ENCODE measurements around the gene RNU6-8. TPM values are rescaled to one million over a fixed set of nuclear protein-coding genes. Genes with fewer than 3 reads are reported as not detected.

The RNU6-8 gene
- total and polyA plus RNA-seq, 11 donors, result not detected

DNA sequence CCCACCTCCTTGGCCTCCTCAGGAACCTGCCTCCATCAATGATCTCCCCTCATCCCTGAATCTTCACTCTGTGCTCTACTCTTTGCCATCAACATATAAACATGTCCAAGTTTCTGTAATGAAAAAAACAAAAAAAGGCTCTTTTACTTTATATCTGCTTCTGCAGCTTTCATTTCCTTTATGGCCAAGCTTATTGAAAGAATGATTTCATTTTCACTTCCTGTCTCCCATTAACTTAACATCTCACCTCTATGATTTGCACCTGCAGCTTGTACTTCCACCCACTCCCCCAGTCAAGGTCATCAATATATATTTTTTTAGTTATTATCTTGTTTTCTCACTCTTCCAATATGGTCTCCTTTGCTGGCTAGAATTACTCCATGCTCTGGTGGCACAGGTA is 16.8 kb downstream of the RNU6-8 start:
- ATAC-seq, result no peak
- Histone ChIP-seq H3K27ac (no peak overlapping the region), H3K36me3 (no peaks in the 10 kb centered on the region), H3K4me1 (peaks cover 0 to 6% (median 0%) of the 10 kb centered on the region in 12 donors), H3K27me3 (no peaks in the 10 kb centered on the region), H3K9me3 (peaks cover 0 to 18% (median 8%) of the 10 kb centered on the region in 12 donors), H3K4me3 (no peak overlapping the region)
- no peak for TF ChIP-seq POLR2A (IDR thresholded peaks at IDR 0.05)
- intact Hi-C loops (cut with DNase I), result no loop called here
- no peak for DNase-seq

DNA sequence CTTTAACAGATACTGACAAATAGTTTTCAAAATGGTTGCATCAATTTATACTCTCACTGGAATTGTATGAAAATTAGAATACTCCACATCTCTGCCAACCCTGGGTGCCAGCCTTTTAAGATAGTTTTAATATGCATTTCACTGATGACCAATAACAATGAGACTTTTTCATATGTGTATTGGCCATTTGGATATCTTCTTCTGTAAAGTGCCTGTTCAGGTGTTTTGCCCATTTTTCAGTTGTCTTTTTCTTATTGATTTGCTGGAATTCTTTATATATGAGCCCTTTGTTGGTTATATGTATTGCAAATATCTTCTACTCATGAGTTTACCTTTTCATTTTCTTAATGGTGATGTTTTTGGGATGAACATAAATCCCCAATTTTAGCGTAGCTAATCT is 18.0 kb downstream of the RNU6-8 start:
- intact Hi-C loops (cut with DNase I), result no loop called here
- TF ChIP-seq, protein P1, sequence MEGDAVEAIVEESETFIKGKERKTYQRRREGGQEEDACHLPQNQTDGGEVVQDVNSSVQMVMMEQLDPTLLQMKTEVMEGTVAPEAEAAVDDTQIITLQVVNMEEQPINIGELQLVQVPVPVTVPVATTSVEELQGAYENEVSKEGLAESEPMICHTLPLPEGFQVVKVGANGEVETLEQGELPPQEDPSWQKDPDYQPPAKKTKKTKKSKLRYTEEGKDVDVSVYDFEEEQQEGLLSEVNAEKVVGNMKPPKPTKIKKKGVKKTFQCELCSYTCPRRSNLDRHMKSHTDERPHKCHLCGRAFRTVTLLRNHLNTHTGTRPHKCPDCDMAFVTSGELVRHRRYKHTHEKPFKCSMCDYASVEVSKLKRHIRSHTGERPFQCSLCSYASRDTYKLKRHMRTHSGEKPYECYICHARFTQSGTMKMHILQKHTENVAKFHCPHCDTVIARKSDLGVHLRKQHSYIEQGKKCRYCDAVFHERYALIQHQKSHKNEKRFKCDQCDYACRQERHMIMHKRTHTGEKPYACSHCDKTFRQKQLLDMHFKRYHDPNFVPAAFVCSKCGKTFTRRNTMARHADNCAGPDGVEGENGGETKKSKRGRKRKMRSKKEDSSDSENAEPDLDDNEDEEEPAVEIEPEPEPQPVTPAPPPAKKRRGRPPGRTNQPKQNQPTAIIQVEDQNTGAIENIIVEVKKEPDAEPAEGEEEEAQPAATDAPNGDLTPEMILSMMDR (IDR thresholded peaks at IDR 0.05), result no peak
- TF ChIP-seq POLR2A (IDR thresholded peaks at IDR 0.05), result no peak
- 90 to 100% (median 95%) methylated on average over 1 of the region's 1 CpG for WGBS, 4 donors
- Histone ChIP-seq H3K4me1 (peaks cover 0 to 6% (median 0%) of the 10 kb centered on the region in 12 donors), H3K9me3 (peaks cover 0 to 22% (median 8%) of the 10 kb centered on the region in 12 donors), H3K4me3 (no peak overlapping the region), H3K36me3 (no peaks in the 10 kb centered on the region), H3K27ac (no peak overlapping the region), H3K27me3 (no peaks in the 10 kb centered on the region)
- DNase-seq (no peak), ATAC-seq (no peak)

DNA sequence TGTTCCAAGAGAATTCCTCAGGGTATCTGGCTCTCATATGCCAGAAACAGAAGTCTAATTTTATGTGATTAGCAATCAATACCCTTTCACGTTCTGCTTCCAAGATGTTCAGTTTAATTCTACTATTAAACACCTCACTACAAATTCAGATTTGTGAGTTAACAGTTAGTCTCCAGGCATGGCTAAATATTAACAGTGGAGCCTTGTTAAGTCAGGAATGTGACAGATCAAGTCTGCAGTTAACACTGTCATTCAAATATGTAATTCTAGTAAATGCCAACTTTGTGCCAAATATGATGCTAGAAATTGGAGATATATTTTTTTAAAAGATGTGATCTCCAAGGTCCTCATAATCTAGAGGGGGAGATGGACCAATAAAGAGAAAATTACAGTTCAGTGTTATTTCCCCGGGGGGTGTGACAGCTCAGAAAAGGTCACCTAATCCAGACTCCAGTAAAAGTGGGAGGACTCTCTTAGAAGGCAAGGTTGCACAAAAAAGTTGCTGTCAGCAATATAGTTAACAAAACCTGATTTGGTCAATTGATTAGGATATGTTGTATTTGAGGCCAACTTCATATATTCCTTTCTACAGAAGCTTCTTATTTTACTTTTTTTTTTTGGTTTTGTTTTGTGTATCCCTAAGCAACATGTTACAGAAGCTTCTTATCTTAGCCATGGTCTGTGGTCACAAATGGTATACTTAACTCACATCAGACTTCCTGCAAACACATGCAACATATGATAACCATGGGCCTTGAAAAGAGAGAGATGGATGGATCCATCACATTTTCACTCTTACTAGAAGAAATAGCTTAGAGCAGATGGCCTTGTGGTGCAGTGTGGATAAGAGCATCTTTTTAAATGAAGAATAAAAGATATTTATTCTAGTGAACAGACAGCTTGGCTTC is 19.7 kb downstream of the RNU6-8 start:
- Histone ChIP-seq H3K27ac (no peak overlapping the region), H3K27me3 (no peaks in the 10 kb centered on the region), H3K4me1 (peaks cover 0 to 6% (median 0%) of the 10 kb centered on the region in 12 donors), H3K4me3 (no peak overlapping the region), H3K36me3 (no peaks in the 10 kb centered on the region), H3K9me3 (peaks cover 0 to 38% (median 11%) of the 10 kb centered on the region in 12 donors)
- DNase-seq, result no peak
- TF ChIP-seq POLR2A (IDR thresholded peaks at IDR 0.05), result no peak
- TF ChIP-seq, protein P1 (IDR thresholded peaks at IDR 0.05), result no peak
- intact Hi-C loops (cut with DNase I), result no loop called here
- WGBS, 4 donors, result 63 to 70% (median 66%) methylated on average over 2 of the region's 2 CpGs
- ATAC-seq, result no peak

GRCh38 chr14:32171469-32171868 is 31.6 kb downstream of the RNU6-8 start:
- ATAC-seq, result no peak
- Histone ChIP-seq H3K4me3 (no peak overlapping the region), H3K27ac (no peak overlapping the region), H3K4me1 (peaks cover 0 to 4% (median 0%) of the 10 kb centered on the region in 12 donors), H3K36me3 (no peaks in the 10 kb centered on the region), H3K27me3 (no peaks in the 10 kb centered on the region), H3K9me3 (no peaks in the 10 kb centered on the region)
- intact Hi-C loops (cut with DNase I), result no loop called here
- no peak for DNase-seq
- no peak for TF ChIP-seq POLR2A (IDR thresholded peaks at IDR 0.05)
- TF ChIP-seq, protein P1 (IDR thresholded peaks at IDR 0.05), result no peak
- 59 to 75% (median 66%) methylated on average over 5 of the region's 5 CpGs for WGBS, 4 donors
